Glomerular endothelial cell (primary cell): ENCODE measurements around the gene STAT5B. TPM values are rescaled to one million over a fixed set of nuclear protein-coding genes. Genes with fewer than 3 reads are reported as not detected.
A peak's percentile ranks its signal among the peaks of the same experiment; 100 is the strongest.
"Not testable (repeated sequence)": the region's sequence is repeated elsewhere in the genome, so short reads cannot be mapped to it uniquely, and the experiment has no call there.

ENCODE experiments used
- DNase-seq: peaks from one replicate; pipeline ENCODE4 v3.0.0-alpha.2; 2011; ENCODE audit warnings: low read depth, low spot score; ENCODE audit errors: extremely low read depth
- total RNA-seq: library from RNA; depleted of rRNA; stranded (reverse); fragments of >200 nt; gene quantifications from 2 replicates; pipeline ENCODE4 v1.2.3, GENCODE V29; 2015

Gene STAT5B
- 31.0 and 48.5 TPM in 2 replicates for total RNA-seq

GRCh38 chr17:42276359-42276608 lies at the start of gene STAT5B:
STAT5B (minus strand) TSS chr17:42276391; CDS start chr17:42232127, 44,264 bp downstream.
- no peak for DNase-seq

GRCh38 chr17:42325026-42325425 lies 48.8 kb upstream of the STAT5B start:
- no peak for DNase-seq

GRCh38 chr17:42323268-42323773 lies 47.1 kb upstream of the STAT5B start:
- no peak for DNase-seq

- DNase-seq: peak; percentile 89
Observed at GRCh38 chr17:42322382-42323267, 46.4 kb upstream of the STAT5B start.

- DNase-seq: no peak
Observed at GRCh38 chr17:42321555-42321954, 45.4 kb upstream of the STAT5B start.

- DNase-seq: not testable (repeated sequence)
Observed at GRCh38 chr17:42317967-42318366, 41.8 kb upstream of the STAT5B start.

- DNase-seq: no peak
Observed at GRCh38 chr17:42317266-42317845, 41.2 kb upstream of the STAT5B start.

- DNase-seq: no peak
Observed at GRCh38 chr17:42316755-42317154, 40.6 kb upstream of the STAT5B start.

GRCh38 chr17:42315402-42316156 lies 39.4 kb upstream of the STAT5B start:
- no peak for DNase-seq

- DNase-seq: no peak
Observed at GRCh38 chr17:42313773-42314566, 37.8 kb upstream of the STAT5B start.

GRCh38 chr17:42313389-42313772 lies 37.2 kb upstream of the STAT5B start:
- DNase-seq: no peak

GRCh38 chr17:42312285-42313130 lies 36.3 kb upstream of the STAT5B start:
- DNase-seq: no peak

- no peak for DNase-seq
Observed at GRCh38 chr17:42312035-42312284, 35.8 kb upstream of the STAT5B start.

- DNase-seq: no peak
Observed at GRCh38 chr17:42311240-42312034, 35.2 kb upstream of the STAT5B start.

GRCh38 chr17:42310787-42311215 lies 34.6 kb upstream of the STAT5B start:
- DNase-seq: no peak

GRCh38 chr17:42309986-42310786 lies 34.0 kb upstream of the STAT5B start:
- no peak for DNase-seq

- no peak for DNase-seq
Observed at GRCh38 chr17:42309142-42309541, 33.0 kb upstream of the STAT5B start.

- DNase-seq: no peak
Observed at GRCh38 chr17:42308446-42308845, 32.3 kb upstream of the STAT5B start.
